Measurements from ENCODE around the gene CACNB4.
"Not testable (repeated sequence)": the region's sequence is repeated elsewhere in the genome, so short reads cannot be mapped to it uniquely, and the experiment has no call there.

The CACNB4 gene

DNA sequence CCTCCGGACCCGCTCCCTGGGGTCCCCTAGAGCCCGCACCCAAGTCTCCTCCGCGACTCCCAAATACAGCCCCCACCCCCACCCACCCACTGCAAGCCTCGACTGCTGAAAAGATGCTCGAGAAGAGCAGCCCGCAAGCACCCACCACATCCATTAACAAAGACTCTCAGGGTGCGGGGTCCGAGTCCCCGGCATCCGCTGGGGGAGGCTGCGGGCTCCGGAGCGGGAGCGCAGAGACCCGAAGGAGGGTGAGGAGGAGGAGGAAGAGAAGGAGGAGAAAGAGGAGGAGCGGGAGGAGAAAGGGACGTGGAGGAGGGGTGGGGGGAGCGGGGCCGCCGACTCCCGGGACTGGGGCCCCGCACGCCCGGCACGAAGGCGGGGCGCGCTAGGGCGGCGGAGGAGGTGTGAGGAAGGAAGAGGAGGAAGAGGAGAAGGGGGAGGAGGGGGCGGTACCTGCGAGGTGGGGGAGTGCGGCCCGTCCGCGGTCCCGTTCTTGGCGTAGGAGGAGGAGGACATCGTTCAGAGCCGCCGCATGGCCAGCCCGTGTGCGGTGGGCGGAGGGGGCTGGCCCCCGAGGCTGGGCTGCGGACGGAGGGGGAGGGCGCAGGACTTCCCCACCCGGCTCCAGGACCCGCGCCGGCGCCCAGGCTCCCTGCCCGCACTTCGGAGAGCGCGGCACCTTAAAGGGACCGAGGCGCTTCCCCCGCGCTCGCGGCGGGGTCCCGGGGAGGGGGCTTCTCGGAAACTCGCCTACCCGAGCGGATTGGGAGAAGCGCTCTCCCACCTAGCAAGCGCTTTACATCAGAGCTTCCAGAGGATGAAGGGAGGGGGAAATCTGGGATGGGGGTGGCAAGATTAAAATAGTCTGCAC, at the start of gene CACNB4:
Gene CACNB4 (minus strand): TSS at position 549 of the 871 bp plus-strand sequence.
- no peak for DNase-seq

- no peak for DNase-seq
Measured at GRCh38 chr2:152134488-152135280, 35.8 kb upstream of the CACNB4 start.

- DNase-seq, result no peak
Measured at GRCh38 chr2:152132306-152132705, 33.5 kb upstream of the CACNB4 start.

GRCh38 chr2:152127628-152128027, 28.8 kb upstream of the CACNB4 start:
- no peak for DNase-seq

DNA sequence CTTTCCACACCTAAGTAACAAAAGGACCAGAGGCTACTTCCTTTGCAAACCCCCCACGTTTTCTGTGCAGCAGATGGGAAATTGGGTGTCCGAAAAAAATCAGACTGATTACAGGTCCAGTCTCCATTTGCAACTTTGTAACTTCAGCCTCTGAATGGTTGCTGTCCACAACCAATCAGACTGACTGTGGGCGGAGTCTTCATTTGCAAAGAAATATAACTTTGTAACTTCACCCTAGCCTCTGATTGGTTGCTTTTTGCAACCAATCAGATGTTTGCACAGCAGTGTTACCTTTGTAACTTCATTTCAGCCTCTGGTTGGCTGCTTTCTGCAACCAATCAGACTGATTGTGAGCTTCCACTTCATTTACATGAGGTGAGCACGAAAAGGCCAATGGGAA, 27.8 kb upstream of the CACNB4 start:
- DNase-seq, result no peak

GRCh38 chr2:152122161-152122560, 23.3 kb upstream of the CACNB4 start:
- DNase-seq, result no peak

GRCh38 chr2:152120430-152120829, 21.6 kb upstream of the CACNB4 start:
- DNase-seq, result no peak

- DNase-seq, result no peak
Measured at GRCh38 chr2:152115952-152116351, 17.1 kb upstream of the CACNB4 start.

DNA sequence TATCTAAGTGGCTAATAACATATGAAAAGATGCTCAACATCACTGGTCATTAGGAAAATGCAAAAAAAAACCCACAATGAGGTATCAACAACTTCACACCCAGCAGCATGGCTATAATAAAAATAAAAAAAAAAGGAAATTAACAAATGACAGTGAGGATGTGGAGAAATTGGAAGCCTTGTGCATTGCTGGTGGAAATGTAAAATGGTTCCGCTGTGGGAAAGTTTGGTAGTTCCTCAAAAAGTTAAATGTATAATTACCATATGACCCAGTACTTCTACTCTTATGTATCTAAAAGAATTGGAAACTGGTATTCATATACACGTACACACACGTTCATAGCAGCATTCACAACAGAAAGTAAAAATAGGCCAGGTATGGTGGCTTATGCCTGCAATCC, 15.5 kb upstream of the CACNB4 start:
- no peak for DNase-seq

DNA sequence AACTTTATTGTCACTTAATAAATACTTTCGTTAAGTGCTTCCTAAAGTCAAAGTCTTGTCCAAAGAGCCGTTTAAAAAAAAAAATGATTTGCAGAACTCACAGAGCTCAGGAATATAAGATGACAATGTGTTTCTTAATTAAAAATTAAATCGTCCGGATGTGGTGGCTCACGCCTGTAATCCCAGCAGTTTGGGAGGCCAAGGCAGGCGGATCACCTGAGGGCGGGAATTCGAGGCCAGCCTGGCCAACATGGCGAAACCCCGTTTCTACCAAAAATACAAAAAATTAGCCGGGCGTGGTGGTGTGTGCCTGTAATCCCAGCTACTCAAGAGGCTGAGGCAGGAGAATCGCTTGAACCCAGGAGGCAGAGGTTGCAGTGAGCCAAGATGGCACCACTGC, 8.3 kb upstream of the CACNB4 start:
- not testable (repeated sequence) for DNase-seq

GRCh38 chr2:152106464-152106863, 7.6 kb upstream of the CACNB4 start:
- DNase-seq, result no peak

DNA sequence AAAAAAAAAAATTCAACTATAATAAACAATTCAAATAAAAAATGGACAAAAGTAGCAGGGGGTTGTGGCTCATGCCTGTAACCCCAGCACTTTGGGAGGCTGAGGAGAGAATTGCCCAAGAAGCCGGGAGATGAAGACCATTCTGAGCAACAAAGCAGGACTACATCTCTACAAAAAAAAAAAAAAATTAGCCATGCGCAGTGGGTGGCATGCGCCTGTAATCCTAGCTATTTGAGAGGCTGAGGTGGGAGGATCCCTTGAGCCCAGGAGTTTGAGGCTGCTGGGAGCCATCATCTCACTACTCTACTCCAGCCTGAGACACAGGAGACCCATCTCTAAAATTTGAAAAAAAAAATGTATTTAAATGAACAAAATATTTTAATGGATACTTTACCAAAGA, 4.4 kb upstream of the CACNB4 start:
- no peak for DNase-seq

GRCh38 chr2:152100961-152101360, 2.1 kb upstream of the CACNB4 start:
- DNase-seq, result no peak

DNA sequence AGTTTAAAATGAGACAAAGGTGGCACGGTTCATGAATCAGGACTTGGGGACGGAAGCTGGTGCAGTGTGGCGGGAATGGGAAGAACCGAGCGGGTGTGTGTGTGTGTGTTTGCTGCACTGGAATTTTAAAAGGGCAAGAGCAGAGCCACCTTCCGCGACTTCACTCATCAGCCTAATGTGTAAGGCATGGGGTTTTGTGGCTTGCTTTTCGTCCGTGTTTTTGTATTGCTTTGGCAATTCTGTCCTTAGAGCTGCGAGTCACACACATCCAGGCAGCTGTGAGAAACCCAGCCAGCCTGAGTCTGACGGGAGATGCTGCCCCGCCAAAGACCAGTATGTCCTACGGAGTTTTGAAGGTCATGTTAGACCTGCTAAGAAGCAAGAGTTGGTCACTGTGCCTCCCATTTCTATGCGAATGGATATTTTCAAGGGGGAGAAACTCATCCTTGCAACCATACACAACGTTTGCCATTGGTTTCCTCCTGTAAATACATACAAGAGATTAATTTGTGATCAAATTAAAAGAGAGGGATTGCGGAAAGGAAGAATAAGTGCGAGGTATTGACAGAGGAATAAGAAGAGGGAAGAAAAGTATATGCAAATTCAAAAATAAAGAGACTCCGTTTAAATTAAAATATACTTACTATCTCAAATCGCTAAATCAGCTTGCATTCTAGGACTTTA, 665 bp upstream of the CACNB4 start:
- no peak for DNase-seq

DNA sequence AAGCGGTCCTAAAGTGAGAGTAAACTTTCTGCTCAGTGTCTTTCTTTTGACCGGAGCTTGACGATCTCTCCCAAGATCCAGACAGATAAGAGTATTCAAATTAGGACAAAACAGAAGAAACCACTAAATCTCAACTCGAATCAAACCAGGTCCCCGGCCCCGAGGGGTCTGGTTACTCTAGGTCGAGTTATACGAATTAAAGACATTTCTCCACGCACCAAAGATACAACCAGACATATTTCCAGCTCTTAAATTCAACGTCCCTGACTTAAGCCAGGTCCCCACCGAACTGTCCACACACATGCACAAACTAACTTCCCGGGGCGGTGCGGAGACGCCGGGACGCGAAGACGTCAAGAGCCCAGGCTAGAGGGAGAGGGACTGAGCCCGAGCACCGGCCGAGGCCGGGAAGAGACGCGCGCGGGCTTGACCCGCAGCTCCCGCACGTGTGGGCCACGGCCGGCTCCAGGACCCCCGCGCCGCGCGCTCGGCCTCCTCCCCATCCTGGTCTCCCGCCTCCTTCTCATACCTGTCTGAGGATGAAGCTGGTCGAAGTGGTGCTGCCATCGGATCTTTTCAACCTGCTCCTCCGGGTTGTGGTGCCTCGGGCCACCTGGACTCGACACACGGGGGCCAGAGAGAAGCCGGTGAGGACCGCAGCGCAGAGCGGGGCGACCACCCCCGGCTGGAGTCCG, 896 bp downstream of the CACNB4 start:
- no peak for DNase-seq

DNA sequence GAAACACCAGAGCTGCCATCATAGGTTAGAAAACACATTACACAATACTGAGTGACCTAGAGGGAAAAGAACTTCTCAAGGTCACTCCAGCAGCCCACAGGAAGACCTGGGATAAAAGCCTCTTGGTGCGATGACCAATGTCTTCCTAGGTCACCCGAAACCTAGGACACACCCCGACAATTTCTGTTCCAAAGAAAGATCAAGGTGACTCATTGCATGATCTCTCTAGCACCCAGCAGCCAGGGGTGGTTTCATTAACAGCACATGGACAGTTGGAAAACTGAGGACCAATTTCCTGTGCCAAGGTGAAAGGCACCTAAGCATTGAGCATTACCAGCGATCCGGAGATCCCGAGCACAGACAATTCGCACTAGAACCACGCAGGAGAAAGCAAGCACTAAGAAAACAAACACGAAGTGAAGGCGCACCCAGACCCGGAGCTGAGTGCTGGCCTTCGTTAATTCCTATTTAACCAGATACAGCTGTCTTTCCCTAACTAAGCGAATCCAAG, 1.5 kb downstream of the CACNB4 start:
- peak in 1 of 2 donors; percentile 16 for DNase-seq

- DNase-seq, result no peak
Measured at GRCh38 chr2:152095146-152095545, 3.7 kb downstream of the CACNB4 start.

- DNase-seq, result no peak
Measured at GRCh38 chr2:152094014-152094413, 4.8 kb downstream of the CACNB4 start.

DNA sequence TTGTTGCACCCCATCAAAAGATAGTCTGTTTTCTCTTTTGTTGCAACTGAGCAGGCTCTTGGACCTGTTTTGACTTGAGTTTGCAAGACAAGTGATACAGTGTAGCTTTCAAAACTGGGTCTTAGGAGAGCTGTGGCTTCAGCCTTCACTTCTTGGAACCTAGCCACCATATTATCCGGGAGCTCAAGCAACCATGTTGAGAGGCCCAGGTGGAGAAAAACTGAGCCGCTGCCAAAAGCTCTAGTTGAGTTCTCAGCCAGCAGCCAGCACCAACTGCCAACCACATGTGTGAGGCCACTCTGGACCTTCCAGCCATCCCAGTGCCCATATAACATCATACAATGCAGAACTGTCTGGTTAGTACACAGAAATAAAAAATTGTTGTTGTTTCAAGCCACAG, 5.4 kb downstream of the CACNB4 start:
- no peak for DNase-seq

DNA sequence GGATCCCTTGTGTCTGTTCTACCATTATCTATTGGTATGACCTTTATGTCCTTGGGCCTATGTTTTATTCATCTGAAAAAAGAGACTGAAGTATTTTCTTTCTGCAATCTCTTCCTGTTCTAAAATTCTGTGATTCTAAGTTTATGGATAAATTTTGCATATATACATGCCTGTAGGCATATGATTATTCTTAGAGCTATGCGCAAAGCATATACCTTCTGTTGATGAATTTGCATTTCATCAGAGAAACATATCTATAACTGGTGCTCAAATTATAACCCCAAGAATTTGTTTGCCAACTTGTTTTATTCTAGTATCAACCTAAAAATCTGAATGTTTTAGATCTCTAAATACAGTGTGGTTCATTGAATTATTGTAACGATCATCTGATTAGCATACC, 6.7 kb downstream of the CACNB4 start:
- DNase-seq, result no peak

GRCh38 chr2:152090726-152091125, 8.1 kb downstream of the CACNB4 start:
- not testable (repeated sequence) for DNase-seq

DNA sequence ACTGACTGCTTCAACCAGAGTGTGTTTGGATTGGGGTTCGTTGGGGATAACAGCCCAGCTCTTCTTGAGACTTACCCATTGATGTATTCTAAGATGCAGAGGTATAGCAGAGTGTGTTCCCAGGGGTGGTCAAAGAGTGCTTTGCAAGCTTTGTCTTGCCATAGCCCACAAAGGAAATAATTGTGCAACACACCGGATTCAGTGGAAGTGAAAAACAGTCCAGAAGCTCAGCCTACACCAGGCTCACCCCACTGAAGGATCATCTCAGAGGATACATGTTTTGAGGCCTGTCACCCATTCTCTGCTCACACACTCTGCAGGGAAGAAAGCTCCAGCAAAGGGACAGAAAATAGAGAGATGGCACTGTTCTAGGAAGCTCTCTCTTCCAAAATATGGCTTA, 9.6 kb downstream of the CACNB4 start:
- DNase-seq, result peak in 1 of 2 donors; percentile 23

DNA sequence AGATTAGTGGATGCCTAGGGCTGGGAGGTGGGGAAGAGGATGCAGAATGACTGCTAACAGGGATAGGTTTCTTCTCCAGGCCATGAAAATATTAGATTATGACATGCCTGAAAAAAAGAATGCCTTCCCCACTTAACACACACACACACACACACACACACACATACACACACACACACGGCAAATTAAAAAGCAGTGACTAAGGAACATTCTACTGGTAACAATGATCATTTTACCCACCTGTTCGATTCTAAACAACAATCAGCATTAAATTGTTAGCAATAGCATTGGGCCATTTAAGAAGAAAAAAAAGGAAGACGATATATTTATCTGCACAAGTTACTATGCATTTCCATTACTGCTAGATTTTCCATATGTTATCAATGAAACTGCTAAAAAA, 10.8 kb downstream of the CACNB4 start:
- DNase-seq, result no peak

Measured in CD4-positive, alpha-beta T cell treated with Interleukin-4 for 1 hour (primary cell).